Esophagus mucosa (tissue), 1 donor: Measurements from ENCODE around the gene OTOGL. TPM values are rescaled to one million over a fixed set of nuclear protein-coding genes. Genes with fewer than 3 reads are reported as not detected.
"Not testable (repeated sequence)": the region's sequence is repeated elsewhere in the genome, so short reads cannot be mapped to it uniquely, and the experiment has no call there.

Source experiments
- ATAC-seq: fragments of 200-7000 bp; cut with Tn5 transposase; one replicate; pipeline ENCODE4 v1.9.1; 2020
- total RNA-seq: library from RNA; stranded (reverse); gene quantifications from one replicate; pipeline ENCODE4 v1.2.4, GENCODE V29; 2023
- donor health status: DM: yes; HTN: yes; CAD: no.

Gene OTOGL
- total RNA-seq, 1 donor from 2014 or later: 0.04 TPM

GRCh38 chr12:80188576-80188975 lies 89.2 kb downstream of the OTOGL start:
- ATAC-seq: no peak

- no peak for ATAC-seq
These were observed 89.9 kb downstream of the OTOGL start for GRCh38 chr12:80189241-80189640.

DNA sequence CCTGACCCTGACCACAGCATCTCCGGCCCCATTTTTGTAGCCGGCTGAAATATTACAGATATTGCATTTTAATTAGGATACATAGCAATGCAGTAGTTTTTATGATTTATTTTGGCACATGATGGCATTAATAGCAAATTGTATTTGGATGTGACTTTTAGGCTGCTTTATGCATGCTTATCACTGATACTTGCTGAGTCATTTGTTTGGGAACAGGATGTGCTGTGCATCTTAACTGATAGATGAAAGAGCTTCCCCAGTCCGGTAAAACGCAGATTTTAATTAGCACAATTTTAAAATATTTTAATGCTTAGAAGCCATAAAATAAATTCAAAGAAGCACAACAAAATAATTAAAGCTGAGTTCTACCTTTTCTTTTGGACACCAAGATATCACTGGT lies 90.7 kb downstream of the OTOGL start:
- ATAC-seq: no peak

DNA sequence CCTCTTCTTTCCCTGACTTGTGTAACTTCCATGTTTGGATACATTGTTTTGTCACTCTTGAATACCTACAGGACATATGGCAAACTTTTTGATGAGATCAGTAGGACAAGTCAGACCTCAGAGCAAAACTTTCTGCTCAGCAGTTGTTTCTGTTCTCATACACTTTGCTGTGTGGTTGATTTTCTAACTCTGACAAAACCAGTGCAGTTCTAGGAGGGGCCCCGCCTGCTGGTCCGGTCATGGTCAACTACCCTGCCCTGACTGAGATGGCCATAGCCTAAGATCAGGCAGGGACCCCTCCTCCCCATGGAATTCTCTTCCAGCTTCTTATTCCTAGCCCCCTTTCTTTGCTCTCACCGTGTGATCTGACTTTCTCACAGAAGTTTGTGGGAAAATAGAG lies 92.8 kb downstream of the OTOGL start:
- ATAC-seq: no peak

DNA sequence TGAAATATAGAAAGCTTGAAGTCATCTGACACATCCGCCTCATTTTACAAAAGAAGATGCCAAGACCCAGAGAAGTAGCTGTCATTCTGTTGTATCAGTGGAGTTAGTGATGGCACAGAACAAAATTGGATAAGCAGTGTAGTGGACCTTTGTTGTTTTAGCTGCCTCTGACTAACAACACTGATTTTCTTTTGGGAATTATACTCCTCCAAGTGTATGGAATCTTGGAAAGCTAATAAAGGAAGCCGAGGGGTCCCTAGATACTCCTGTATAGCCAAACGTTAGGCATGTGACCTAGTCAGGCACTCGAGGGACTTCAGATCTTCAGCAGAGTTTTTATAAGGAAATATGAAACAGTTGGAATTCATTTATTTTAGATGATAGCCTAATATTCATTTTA lies 94.5 kb downstream of the OTOGL start:
- no peak for ATAC-seq

DNA sequence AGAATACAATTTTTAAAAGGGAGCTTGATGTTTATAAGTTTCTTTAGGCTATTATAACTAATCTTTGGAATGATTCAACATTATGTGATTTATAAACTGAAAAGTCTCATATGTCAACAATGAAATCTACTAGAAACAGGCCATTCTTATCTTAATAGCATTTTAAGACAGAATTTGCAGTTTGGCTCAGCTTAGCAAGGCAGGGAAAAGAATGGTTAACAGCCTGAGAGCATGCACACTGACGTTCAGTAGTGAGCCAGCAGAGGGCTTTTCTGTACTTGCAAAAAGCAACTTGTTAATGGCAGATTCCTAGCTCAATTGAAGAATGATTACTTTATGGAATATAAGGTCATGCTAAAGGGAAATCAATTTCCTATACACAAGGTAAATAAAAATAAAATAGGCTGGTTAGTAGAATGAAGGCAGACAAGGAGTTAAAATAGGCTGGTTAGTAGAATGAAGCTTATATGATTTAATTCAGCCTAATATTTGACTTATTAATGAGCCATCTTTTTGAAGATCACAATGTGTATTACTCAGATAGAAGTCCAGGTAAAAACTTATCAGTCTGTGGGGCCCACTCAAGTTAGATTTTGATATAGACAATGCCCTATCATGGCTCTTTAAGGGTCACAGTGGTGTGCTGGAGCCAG lies 95.9 kb downstream of the OTOGL start:
- ATAC-seq: no peak

- no peak for ATAC-seq
These were observed 96.4 kb downstream of the OTOGL start for GRCh38 chr12:80195737-80196136.

GRCh38 chr12:80196419-80196818 lies 97.1 kb downstream of the OTOGL start:
- ATAC-seq: no peak

GRCh38 chr12:80198782-80199337 lies 99.5 kb downstream of the OTOGL start:
- ATAC-seq: no peak

- ATAC-seq: no peak
These were observed 100.6 kb downstream of the OTOGL start for GRCh38 chr12:80199931-80200330.

GRCh38 chr12:80200414-80200813 lies 101.1 kb downstream of the OTOGL start:
- no peak for ATAC-seq

- no peak for ATAC-seq
These were observed 102.6 kb downstream of the OTOGL start for GRCh38 chr12:80201908-80202307.

GRCh38 chr12:80205960-80206359 lies 106.6 kb downstream of the OTOGL start:
- ATAC-seq: no peak

GRCh38 chr12:80208071-80208470 lies 108.7 kb downstream of the OTOGL start:
- no peak for ATAC-seq

- ATAC-seq: no peak
These were observed 112.3 kb downstream of the OTOGL start for GRCh38 chr12:80211671-80212070.

DNA sequence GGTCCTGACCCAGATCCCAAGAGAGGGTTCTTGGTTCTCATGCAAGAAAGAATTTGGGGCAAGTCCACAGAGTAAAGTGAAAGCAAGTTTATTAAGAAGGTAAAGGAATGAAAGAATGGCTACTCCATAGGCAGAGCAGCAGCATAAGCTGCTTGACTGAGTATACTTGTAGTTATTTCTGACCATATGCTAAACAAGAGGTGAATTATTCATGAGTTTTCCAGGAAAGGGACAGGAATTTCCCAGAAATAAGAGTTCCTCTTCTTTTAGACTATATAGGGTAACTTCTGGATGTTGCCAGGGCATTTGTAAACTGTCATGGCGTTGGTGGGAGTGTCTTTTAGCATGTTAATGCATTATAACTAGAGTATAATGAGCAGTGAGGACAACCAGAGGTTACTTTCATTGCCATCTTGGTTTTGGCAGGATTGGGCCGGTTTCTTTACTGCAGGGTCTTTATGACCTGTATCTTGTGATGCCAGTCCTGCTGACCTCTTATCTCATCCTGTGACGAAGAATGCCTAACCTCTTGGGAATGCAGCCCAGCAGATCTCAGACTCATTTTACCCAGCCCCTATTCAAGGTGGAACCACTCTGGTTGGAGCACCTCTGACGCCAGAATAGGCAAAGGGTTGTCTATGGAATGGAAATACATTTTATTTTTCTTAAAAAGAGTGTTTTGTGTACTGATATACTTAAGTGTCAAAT lies 113.8 kb downstream of the OTOGL start:
- ATAC-seq: no peak

DNA sequence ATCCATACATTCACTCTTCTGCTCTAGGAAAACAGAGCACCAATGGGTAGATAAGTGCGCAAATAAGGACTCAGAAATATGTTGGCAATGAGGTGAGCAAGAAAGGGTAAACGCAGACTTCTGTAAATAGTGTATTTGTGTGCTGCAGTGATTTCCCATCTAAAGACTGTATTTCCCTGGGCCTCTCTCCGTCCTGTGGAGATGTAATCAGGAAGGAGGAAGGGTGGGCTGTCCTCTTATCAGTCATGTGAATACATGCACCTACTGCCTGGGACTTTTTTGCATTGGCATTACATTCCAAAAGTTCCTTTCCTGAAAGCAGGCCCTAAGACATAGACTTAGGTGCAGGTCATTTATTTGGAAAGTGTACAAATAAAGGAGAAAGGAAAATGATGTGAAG lies 114.5 kb downstream of the OTOGL start:
- no peak for ATAC-seq

DNA sequence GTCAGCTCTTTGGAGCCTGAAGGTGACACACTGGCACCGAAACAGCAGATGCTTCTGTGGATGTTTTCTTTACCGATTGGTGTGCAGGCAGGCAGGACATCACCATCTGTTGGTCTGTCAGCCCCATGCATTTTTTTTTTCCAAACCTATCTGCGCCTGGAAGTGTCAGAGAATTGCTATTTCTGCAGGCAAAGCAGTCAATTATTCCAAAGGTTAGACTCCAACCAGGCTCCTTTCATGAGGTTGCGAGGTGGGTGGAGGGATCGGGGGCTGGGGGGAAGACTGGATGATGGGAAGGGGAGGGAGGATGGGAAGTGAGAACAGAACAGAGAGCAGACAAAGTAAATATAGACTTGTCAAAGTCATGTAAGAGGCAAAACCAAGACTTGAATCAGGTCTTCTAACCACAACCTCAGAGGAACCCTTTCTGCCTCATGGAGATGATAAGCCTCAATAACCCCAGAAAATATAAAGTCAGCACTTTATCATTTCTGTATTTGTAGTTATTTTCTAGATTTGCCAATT lies 117.7 kb downstream of the OTOGL start:
- ATAC-seq: no peak

DNA sequence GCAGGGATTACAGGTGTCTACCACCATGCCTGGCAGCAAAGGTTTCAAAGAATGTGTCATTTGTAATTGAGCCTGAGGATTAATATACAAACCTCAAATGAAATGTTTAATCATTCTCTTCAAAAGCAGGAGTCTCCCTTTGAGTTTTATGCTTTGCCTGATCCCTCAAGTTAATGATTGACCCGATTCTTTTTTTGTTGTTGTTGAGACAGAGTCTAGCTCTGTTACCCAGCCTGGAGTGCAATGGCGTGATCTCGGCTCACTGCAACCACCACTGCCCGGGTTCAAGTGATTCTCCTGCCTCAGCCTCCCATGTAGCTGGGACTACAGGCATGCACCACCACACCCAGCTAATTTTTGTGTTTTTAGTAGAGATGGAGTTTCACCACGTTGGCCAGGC lies 119.6 kb downstream of the OTOGL start:
- not testable (repeated sequence) for ATAC-seq

GRCh38 chr12:80219345-80219744 lies 120.0 kb downstream of the OTOGL start:
- ATAC-seq: no peak

- ATAC-seq: no peak
These were observed 122.9 kb downstream of the OTOGL start for GRCh38 chr12:80222261-80222660.

DNA sequence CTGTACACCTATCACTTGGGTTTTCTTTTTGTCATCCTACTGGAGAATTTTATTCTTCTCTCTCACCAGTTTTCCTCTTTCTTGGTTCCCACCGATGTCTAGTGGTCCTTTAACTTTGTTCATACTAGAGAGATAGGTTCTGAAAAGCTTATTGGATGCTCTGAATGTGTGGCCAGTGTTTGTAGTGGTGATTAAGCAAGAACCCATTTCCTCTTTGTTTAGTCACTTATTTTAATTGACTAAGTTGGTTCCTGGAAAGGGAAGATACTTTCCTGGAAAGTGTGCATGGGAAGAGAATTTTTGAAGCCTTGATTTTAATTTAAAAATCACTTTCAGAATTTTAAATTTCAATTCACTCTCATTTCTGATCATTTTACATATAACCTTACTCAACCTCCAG lies 127.2 kb downstream of the OTOGL start:
- ATAC-seq: no peak

DNA sequence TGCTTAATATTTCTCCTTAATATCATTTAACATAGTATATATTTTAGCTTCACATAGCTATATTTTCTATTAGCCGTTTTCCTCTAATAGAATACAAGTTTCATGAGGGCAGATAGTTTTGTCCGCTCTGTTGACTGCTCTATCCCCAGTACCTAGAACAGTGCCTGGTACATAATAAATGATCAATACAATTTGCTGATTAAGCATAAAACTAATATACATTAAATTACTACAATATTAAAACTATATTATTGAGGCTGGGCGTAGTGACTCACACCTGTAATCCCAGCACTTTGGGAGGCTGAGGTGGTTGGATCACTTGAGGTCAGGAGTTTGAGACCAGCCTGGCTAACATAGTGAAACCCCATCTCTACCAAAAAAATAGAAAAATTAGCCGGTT lies 128.6 kb downstream of the OTOGL start:
- ATAC-seq: not testable (repeated sequence)

DNA sequence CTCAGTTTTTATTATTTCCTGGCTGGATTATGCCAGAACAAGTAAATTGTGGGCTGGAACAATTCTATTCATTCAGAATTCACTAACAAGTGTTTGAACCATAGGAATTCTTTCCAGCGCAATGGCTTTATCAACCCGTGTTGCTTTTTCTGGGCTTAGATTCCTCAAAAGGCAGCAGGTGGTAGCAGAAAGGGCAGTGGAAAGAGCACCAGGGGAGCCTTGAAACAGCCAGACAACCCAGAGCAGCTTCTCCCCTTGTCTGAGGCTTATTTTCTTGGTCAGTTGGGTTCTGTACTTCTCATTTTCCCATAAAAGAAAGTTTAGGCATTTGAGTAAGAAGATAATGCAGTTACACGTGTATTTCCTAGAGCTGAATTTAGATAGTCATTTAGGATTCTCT lies 130.7 kb downstream of the OTOGL start:
- ATAC-seq: no peak
